H1 (cell line): ENCODE results near the gene SMOC2. TPM values are rescaled to one million over a fixed set of nuclear protein-coding genes. Genes with fewer than 3 reads are reported as not detected.

Source experiments
- CTCF ChIA-PET: fragments of 300-600 bp; sonication (Branson Sonifier 250); formaldehyde crosslinking; loops from one replicate; lab custom pipeline; 2021; ENCODE audit not compliant: partially characterized antibody; lab: Charles Lee
- POLR2A ChIA-PET: fragments of 300-600 bp; sonication (Branson Sonifier 250); formaldehyde crosslinking; loops from one replicate; lab custom pipeline; 2021; ENCODE audit warnings: inconsistent platforms; ENCODE audit not compliant: partially characterized antibody; lab: Charles Lee
- DNase-seq, 2 experiments: peaks; one replicate each; pipeline versions ENCODE4 v3.0.0 to v3.0.0-alpha.2; 2010 to 2022; ENCODE audit warnings: low spot score in 2 of 2, low read depth in 1 of 2, mixed read lengths in 1 of 2
- FAIRE-seq: peaks from 2 replicates; lab custom pipeline; 2011; peaks lifted over from hg19 to GRCh38; lab: Jason Lieb, UNC
- H2AFZ ChIP-seq: 2 replicates; pipeline ENCODE4 v1.8.1; 2012; ENCODE audit warnings: low read length, inconsistent platforms
- H2AK5ac ChIP-seq: 2 replicates; pipeline ENCODE4 v1.6.1; 2013; ENCODE audit warnings: low read depth, low read length
- H2BK120ac ChIP-seq: replicated peaks from 2 replicates; pipeline ENCODE3; 2013; ENCODE audit warnings: low read depth, low read length, inconsistent platforms
- H2BK12ac ChIP-seq: 2 replicates; pipeline ENCODE4 v1.6.1; 2013; ENCODE audit warnings: low read depth, low read length
- H2BK15ac ChIP-seq: 2 replicates; pipeline ENCODE4 v1.6.1; 2013; ENCODE audit warnings: low read length
- H2BK20ac ChIP-seq: 2 replicates; pipeline ENCODE4 v1.6.1; 2013; ENCODE audit warnings: low read length
- H2BK5ac ChIP-seq: 2 replicates; pipeline ENCODE4 v1.6.1; 2013; ENCODE audit warnings: low read depth, low read length
- H3K14ac ChIP-seq: 2 replicates; pipeline ENCODE4 v1.6.1; 2013; ENCODE audit warnings: inconsistent platforms; ENCODE audit not compliant: insufficient read length
- H3K18ac ChIP-seq: 2 replicates; pipeline ENCODE4 v1.6.1; 2013; ENCODE audit warnings: low read length; ENCODE audit errors: extremely low read depth
- H3K23ac ChIP-seq: 2 replicates; pipeline ENCODE4 v1.6.1; 2013; ENCODE audit warnings: inconsistent platforms; ENCODE audit not compliant: insufficient read length
- H3K23me2 ChIP-seq: 2 replicates; pipeline ENCODE4 v1.6.1; 2013; ENCODE audit warnings: low read depth, low read length
- H3K27ac ChIP-seq: 2 replicates; pipeline ENCODE4 v1.6.1; 2011; ENCODE audit warnings: low read depth, low read length, inconsistent platforms
- H3K27me3 ChIP-seq, 4 experiments: replicated peaks in 1 of 4; 1 replicate in 1 of 4; 2 replicates in 3 of 4; pipeline versions ENCODE4 v1.6.1 to v1.8.1; 2011 to 2013; ENCODE audit warnings: low read length in 3 of 4, mild to moderate bottlenecking in 3 of 4, inconsistent platforms in 2 of 4, mixed read lengths in 2 of 4, moderate library complexity in 1 of 4; ENCODE audit not compliant: control insufficient read depth in 3 of 4, insufficient read depth in 3 of 4; ENCODE audit errors: extremely low read depth in 1 of 4
- H3K36me3 ChIP-seq, 4 experiments: 2 replicates each; pipeline versions ENCODE4 v1.6.1 to v1.8.1; 2011 to 2013; ENCODE audit warnings: mild to moderate bottlenecking in 4 of 4, low read length in 3 of 4, moderate library complexity in 2 of 4, control low read depth in 1 of 4, inconsistent platforms in 1 of 4; ENCODE audit not compliant: insufficient read depth in 4 of 4, control insufficient read depth in 2 of 4
- H3K4ac ChIP-seq: replicated peaks from 2 replicates; pipeline ENCODE3; 2013; ENCODE audit warnings: low read length, low read depth, mixed read lengths, inconsistent platforms; ENCODE audit not compliant: insufficient read length
- H3K4me1 ChIP-seq, 4 experiments: replicated peaks in 1 of 4; 1 replicate in 1 of 4; 2 replicates in 3 of 4; pipeline versions ENCODE4 v1.6.1 to v1.8.1; 2011 to 2013; ENCODE audit warnings: low read length in 3 of 4, inconsistent platforms in 2 of 4, mixed read lengths in 1 of 4; ENCODE audit not compliant: insufficient read depth in 4 of 4, control insufficient read depth in 3 of 4
- H3K4me2 ChIP-seq, 2 experiments: 2 replicates each; pipeline versions ENCODE4 v1.6.1 to v1.8.1; 2011 to 2013; ENCODE audit warnings: low read depth in 2 of 2, low read length in 2 of 2, control low read depth in 1 of 2, inconsistent platforms in 1 of 2, mild to moderate bottlenecking in 1 of 2; ENCODE audit not compliant: insufficient read depth in 1 of 2
- H3K4me3 ChIP-seq, 4 experiments: fragments of 200-600, 300-600 bp in 1 of 4; sonication (generic), shearing (Covaris generic), sonication (Bioruptor Twin) in 1 of 4; 2 replicates each; pipeline versions ENCODE4 v1.5.1 to v1.8.1; 2011 to 2016; ENCODE audit warnings: low read length in 4 of 4, low read depth in 3 of 4, control low read depth in 2 of 4, inconsistent platforms in 2 of 4, mild to moderate bottlenecking in 2 of 4, mixed read lengths in 1 of 4, moderate library complexity in 1 of 4; ENCODE audit not compliant: insufficient read depth in 2 of 4; ENCODE audit errors: extremely low read depth in 1 of 4
- H3K56ac ChIP-seq: replicated peaks from 2 replicates; pipeline ENCODE3; 2013; ENCODE audit warnings: low read depth, mild to moderate bottlenecking, mixed read lengths, low read length, inconsistent platforms; ENCODE audit not compliant: insufficient read length
- H3K79me1 ChIP-seq: 2 replicates; pipeline ENCODE4 v1.6.1; 2013; ENCODE audit warnings: low read depth, low read length, control low read depth
- H3K79me2 ChIP-seq, 2 experiments: 2 replicates each; pipeline versions ENCODE4 v1.6.1 to v1.8.1; 2012 to 2013; ENCODE audit warnings: low read length in 2 of 2, mild to moderate bottlenecking in 2 of 2, inconsistent platforms in 1 of 2; ENCODE audit not compliant: insufficient read depth in 2 of 2, control insufficient read depth in 1 of 2
- H3K9ac ChIP-seq, 4 experiments: replicated peaks in 1 of 4; 1 replicate in 1 of 4; 2 replicates in 3 of 4; pipeline versions ENCODE4 v1.6.1 to v1.8.1; 2011 to 2013; ENCODE audit warnings: low read depth in 3 of 4, low read length in 3 of 4, control low read depth in 2 of 4, mild to moderate bottlenecking in 2 of 4, moderate library complexity in 2 of 4, inconsistent platforms in 1 of 4; ENCODE audit errors: extremely low read depth in 1 of 4
- H3K9me3 ChIP-seq, 2 experiments: 2 replicates each; pipeline versions ENCODE4 v1.6.1 to v1.8.1; 2012 to 2013; ENCODE audit warnings: mild to moderate bottlenecking in 2 of 2, moderate library complexity in 2 of 2, control low read depth in 1 of 2, inconsistent platforms in 1 of 2, low read depth in 1 of 2, low read length in 1 of 2, mixed read lengths in 1 of 2; ENCODE audit not compliant: insufficient read depth in 2 of 2
- H4K20me1 ChIP-seq, 2 experiments: replicated peaks in 1 of 2; 2 replicates each; pipeline versions ENCODE3 to v1.8.1; 2011 to 2013; ENCODE audit warnings: inconsistent platforms in 2 of 2, low read length in 2 of 2, mild to moderate bottlenecking in 1 of 2; ENCODE audit not compliant: insufficient read depth in 2 of 2, control insufficient read depth in 1 of 2
- H4K5ac ChIP-seq: 2 replicates; pipeline ENCODE4 v1.6.1; 2013; ENCODE audit warnings: low read length, low read depth, mixed read lengths, inconsistent platforms; ENCODE audit not compliant: insufficient read length
- H4K8ac ChIP-seq: 2 replicates; pipeline ENCODE4 v1.8.0; 2013; ENCODE audit warnings: mild to moderate bottlenecking, moderate library complexity, low read length, inconsistent platforms; ENCODE audit not compliant: insufficient read depth; ENCODE audit errors: extremely low read depth
- H4K91ac ChIP-seq: replicated peaks from 2 replicates; pipeline ENCODE3; 2013; ENCODE audit warnings: low read length, mixed read lengths, inconsistent platforms; ENCODE audit not compliant: insufficient read length
- BRCA1 ChIP-seq: IDR thresholded peaks from 2 replicates; pipeline ENCODE4 v1.6.1; 2012; ENCODE audit warnings: low read depth, low read length, improper control_type of control experiment
- CBX8 ChIP-seq: fragments of 300-800, 300-1000 bp; sonication (generic); IDR thresholded peaks from 2 replicates; pipeline ENCODE4 v1.7.1; 2016; ENCODE audit warnings: low read depth, low read length, borderline replicate concordance
- EP300 ChIP-seq, 2 experiments: IDR thresholded peaks; 1 replicate in 1 of 2; 2 replicates in 1 of 2; pipeline ENCODE4 v1.6.1; 2011 to 2012; ENCODE audit warnings: low read depth in 2 of 2, low read length in 2 of 2, mild to moderate bottlenecking in 2 of 2, borderline replicate concordance in 1 of 2, inconsistent platforms in 1 of 2, moderate library complexity in 1 of 2
- GTF2F1 ChIP-seq: IDR thresholded peaks from 2 replicates; pipeline ENCODE4 v1.6.1; 2012; ENCODE audit warnings: low read depth, low read length, improper control_type of control experiment, borderline replicate concordance
- KDM1A ChIP-seq: fragments of 200-600, 300-600 bp; sonication (generic); IDR thresholded peaks from 2 replicates; pipeline ENCODE4 v1.7.1; 2016; ENCODE audit warnings: mild to moderate bottlenecking, low read length, borderline replicate concordance
- RXRA ChIP-seq: IDR thresholded peaks from 2 replicates; pipeline ENCODE4 v1.6.1; 2011; ENCODE audit warnings: low read depth, mild to moderate bottlenecking, low read length, moderate library complexity; ENCODE audit not compliant: insufficient read depth
- SP1 ChIP-seq: IDR thresholded peaks from 2 replicates; pipeline ENCODE4 v1.6.1; 2011; ENCODE audit warnings: low read depth, low read length
- SUZ12 ChIP-seq: fragments of 200-600 bp; sonication (generic); IDR thresholded peaks from 2 replicates; pipeline ENCODE4 v1.6.1; 2012; ENCODE audit warnings: mild to moderate bottlenecking, inconsistent platforms, low read length, moderate library complexity, mixed read lengths
- TAF1 ChIP-seq: IDR thresholded peaks from 2 replicates; pipeline ENCODE4 v1.6.1; 2011; ENCODE audit warnings: mild to moderate bottlenecking, low read depth, low read length
- TBP ChIP-seq: IDR thresholded peaks from 2 replicates; pipeline ENCODE4 v1.6.1; 2011; ENCODE audit warnings: low read depth, low read length, improper control_type of control experiment
- WGBS, 2 experiments: shearing (Covaris generic) in 1 of 2; methylation state at CpG; one replicate each; pipeline versions ENCODE4 v1.1.6 to v1.1.7; 2013 to 2015; ENCODE audit warnings: low lambda C conversion rate in 2 of 2, mixed read lengths in 2 of 2, inconsistent platforms in 1 of 2, low coverage in 1 of 2, missing lambda C conversion rate in 1 of 2; ENCODE audit not compliant: insufficient replicate concordance in 2 of 2, insufficient coverage in 1 of 2, insufficient read length in 1 of 2; ENCODE audit errors: extremely low coverage in 1 of 2, missing lambda C conversion rate in 1 of 2; 5-methylcytosine and 5-hydroxymethylcytosine counted together
- polyA plus RNA-seq, 7 experiments: library from polyadenylated mRNA; depleted of rRNA in 3 of 7; stranded (reverse) in 5 of 7; unstranded in 2 of 7; fragments of >200 nt in 5 of 7; fragments of 200-250 nt in 2 of 7; gene quantifications; 1 replicate in 5 of 7; 2 replicates in 1 of 7; 4 replicates in 1 of 7; pipeline versions ENCODE4 v1.2.1 to v1.2.3, GENCODE V29; 2011 to 2013; ENCODE audit warnings: missing spikeins in 2 of 7, mixed read lengths in 2 of 7
- total RNA-seq: library from RNA; stranded (reverse); fragmentation: NEBNext Ultra II Directional; extraction: Animal tissue kit (Norgen Biotek cat#: 25700); gene quantifications from 2 replicates; pipeline ENCODE4 v1.2.1, GENCODE V29; 2021
- TF ChIP-seq, protein P1 (sequence below), 3 experiments: IDR thresholded peaks; 1 replicate in 2 of 3; 2 replicates in 1 of 3; pipeline versions ENCODE4 v1.5.1 to v1.6.1; 2011; ENCODE audit warnings: low read length in 3 of 3, mild to moderate bottlenecking in 3 of 3, inconsistent platforms in 2 of 3, low read depth in 1 of 3, moderate library complexity in 1 of 3; ENCODE audit not compliant: insufficient read depth in 1 of 3; ENCODE audit errors: control extremely low read depth in 1 of 3

Gene SMOC2
- total and polyA plus RNA-seq, 2 of the 8 experiments (the other 6 are each of a cell fraction or from before 2014, with no cell fraction given), result 7.7 to 8.5 TPM

DNA sequence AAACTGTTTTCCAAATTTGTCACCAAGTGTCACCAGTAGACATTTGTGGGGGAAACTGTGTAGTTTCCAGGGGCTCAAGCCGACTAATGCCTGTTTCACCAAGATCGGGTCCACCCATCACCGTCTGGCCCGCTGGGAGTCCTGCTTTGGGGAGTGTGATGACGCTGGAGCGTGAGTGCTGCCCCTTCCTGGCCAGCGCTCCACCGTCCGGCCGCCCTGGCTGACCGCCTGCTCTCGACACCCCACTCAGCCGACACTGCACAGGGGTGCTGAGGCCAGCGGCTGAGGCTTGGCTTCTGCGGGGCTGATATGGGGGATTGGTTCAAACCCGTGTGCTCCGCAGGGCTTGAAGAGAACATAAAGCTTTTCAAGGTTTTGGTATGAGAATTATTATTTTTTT is 160.1 kb downstream of the SMOC2 start:
- Histone ChIP-seq H2BK15ac (no peak overlapping the region), H2AK5ac (no peak overlapping the region), H3K14ac (no peak overlapping the region), H3K27me3 (no peaks in the 10 kb centered on the region), H4K5ac (no peak overlapping the region), H3K79me1 (no peaks in the 10 kb centered on the region), H2BK5ac (no peak overlapping the region), H3K18ac (no peak overlapping the region), H3K9me3 (no peaks in the 10 kb centered on the region), H3K36me3 (peaks cover 0 to 4% (median 0%) of the 10 kb centered on the region in 4 experiments; a peak in 1 of 8 replicates), H2BK20ac (no peak overlapping the region), H3K79me2 (no peaks in the 10 kb centered on the region), H3K9ac (no peak overlapping the region), H3K4me3 (no peak overlapping the region), H4K8ac (no peak overlapping the region; the same call in 1 of the 2 replicates), H3K4me1 (peaks cover 0 to 3% (median 0%) of the 10 kb centered on the region in 4 experiments; a peak in 4 of 7 replicates), H3K4ac (no peak overlapping the region), H2BK12ac (no peak overlapping the region), H4K20me1 (peaks cover 0 to 6% of the 10 kb centered on the region in 2 experiments), H2AFZ (no peak overlapping the region), H3K4me2 (no peak overlapping the region), H2BK120ac (no peak overlapping the region), H3K27ac (no peak overlapping the region), H3K23ac (no peak overlapping the region), H4K91ac (no peak overlapping the region), H3K56ac (no peak overlapping the region), H3K23me2 (peaks cover 10% of the 10 kb centered on the region; the same call in 1 of the 2 replicates)
- no peak for DNase-seq
- WGBS, 2 experiments, result 89% methylated on average over 17 of the region's 17 CpGs; no CpG with 5 or more reads in 1 of the 2 experiments
- ChIA-PET CTCF (interaction anchor here (0.9 to 1.9 kb wide), 4 partner anchors 16 to 231 kb away, joined by 3 to 6 read pairs (median 4); no protein-coding TSS in a partner anchor), POLR2A (interaction anchor here (1.1 kb wide), 1 partner anchor 108 kb away, joined by 3 read pairs; no protein-coding TSS in a partner anchor)
- no peak for FAIRE-seq
- no peak for TF ChIP-seq EP300 (IDR thresholded peaks at IDR 0.05; ENCODE audit: borderline replicate concordance in 1 of 2, low read depth in 2 of 2, low read length in 2 of 2)
- TF ChIP-seq TBP, result no peak
- no peak for TF ChIP-seq KDM1A
- no peak for TF ChIP-seq SUZ12
- TF ChIP-seq, protein P1, sequence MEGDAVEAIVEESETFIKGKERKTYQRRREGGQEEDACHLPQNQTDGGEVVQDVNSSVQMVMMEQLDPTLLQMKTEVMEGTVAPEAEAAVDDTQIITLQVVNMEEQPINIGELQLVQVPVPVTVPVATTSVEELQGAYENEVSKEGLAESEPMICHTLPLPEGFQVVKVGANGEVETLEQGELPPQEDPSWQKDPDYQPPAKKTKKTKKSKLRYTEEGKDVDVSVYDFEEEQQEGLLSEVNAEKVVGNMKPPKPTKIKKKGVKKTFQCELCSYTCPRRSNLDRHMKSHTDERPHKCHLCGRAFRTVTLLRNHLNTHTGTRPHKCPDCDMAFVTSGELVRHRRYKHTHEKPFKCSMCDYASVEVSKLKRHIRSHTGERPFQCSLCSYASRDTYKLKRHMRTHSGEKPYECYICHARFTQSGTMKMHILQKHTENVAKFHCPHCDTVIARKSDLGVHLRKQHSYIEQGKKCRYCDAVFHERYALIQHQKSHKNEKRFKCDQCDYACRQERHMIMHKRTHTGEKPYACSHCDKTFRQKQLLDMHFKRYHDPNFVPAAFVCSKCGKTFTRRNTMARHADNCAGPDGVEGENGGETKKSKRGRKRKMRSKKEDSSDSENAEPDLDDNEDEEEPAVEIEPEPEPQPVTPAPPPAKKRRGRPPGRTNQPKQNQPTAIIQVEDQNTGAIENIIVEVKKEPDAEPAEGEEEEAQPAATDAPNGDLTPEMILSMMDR (IDR thresholded peaks at IDR 0.05; ENCODE audit: control extremely low read depth in 1 of 3, insufficient read depth in 1 of 3, low read depth in 1 of 3, low read length in 3 of 3), result no peak
- no peak for TF ChIP-seq CBX8
- no peak for TF ChIP-seq BRCA1
- TF ChIP-seq SP1, result no peak
- TF ChIP-seq GTF2F1, result no peak
- no peak for TF ChIP-seq RXRA
- no peak for TF ChIP-seq TAF1
